HepG2 (cell line): ENCODE measurements around the gene RTBDN. TPM values are rescaled to one million over a fixed set of nuclear protein-coding genes. Genes with fewer than 3 reads are reported as not detected.

ENCODE experiments used
- CERS6 ChIP-seq: sonication (generic); formaldehyde crosslinking; IDR thresholded peaks from 2 replicates; pipeline ENCODE4 v1.5.0; 2020; ENCODE audit warnings: missing genetic modification reagents
- HNF4G ChIP-seq, 2 experiments: sonication (generic) in 1 of 2; formaldehyde crosslinking in 1 of 2; IDR thresholded peaks; 2 replicates each; pipeline versions ENCODE4 v1.4.0 to v1.6.1; 2011 to 2020; ENCODE audit warnings: borderline replicate concordance in 2 of 2, low read depth in 2 of 2, mild to moderate bottlenecking in 2 of 2, low read length in 1 of 2, missing genetic modification reagents in 1 of 2, moderate library complexity in 1 of 2
- HNRNPLL ChIP-seq: fragments of 200-400 bp; formaldehyde crosslinking; IDR thresholded peaks from 2 replicates; pipeline ENCODE4 v1.6.1; 2017; ENCODE audit warnings: mild to moderate bottlenecking, low read depth, low read length; ENCODE audit not compliant: poor library complexity, severe bottlenecking
- KLF15 ChIP-seq: sonication (generic); formaldehyde crosslinking; IDR thresholded peaks from 2 replicates; pipeline ENCODE4 v1.8.1; 2023; ENCODE audit warnings: borderline replicate concordance, mild to moderate bottlenecking, inconsistent platforms, missing genetic modification reagents, mixed read lengths
- NRL ChIP-seq: sonication (generic); formaldehyde crosslinking; IDR thresholded peaks from 2 replicates; pipeline ENCODE4 v1.5.0; 2020; ENCODE audit warnings: missing genetic modification reagents, mild to moderate bottlenecking, moderate library complexity, borderline replicate concordance
- POLR2A ChIP-seq, 2 experiments: IDR thresholded peaks; 2 replicates each; pipeline ENCODE4 v1.6.1; 2011; ENCODE audit warnings: low read depth in 2 of 2, low read length in 2 of 2, mild to moderate bottlenecking in 1 of 2, moderate library complexity in 1 of 2; ENCODE audit not compliant: insufficient read depth in 1 of 2
- POLR2AphosphoS5 ChIP-seq: IDR thresholded peaks from 2 replicates; pipeline ENCODE4 v1.6.1; 2012; ENCODE audit warnings: low read depth, low read length
- RBFOX2 ChIP-seq: fragments of 200-400 bp; formaldehyde crosslinking; IDR thresholded peaks from 2 replicates; pipeline ENCODE4 v1.6.1; 2017; ENCODE audit warnings: low read depth, mild to moderate bottlenecking, low read length
- REL ChIP-seq: sonication (generic); formaldehyde crosslinking; conservative IDR thresholded peaks from 2 replicates; pipeline ENCODE4 v1.8.0; 2022; ENCODE audit warnings: mild to moderate bottlenecking, missing genetic modification reagents, moderate library complexity
- SP1 ChIP-seq, 2 experiments: fragments of 450-650 bp in 1 of 2; sonication (generic) in 1 of 2; formaldehyde crosslinking in 1 of 2; IDR thresholded peaks; 2 replicates each; pipeline versions ENCODE4 v1.4.0 to v1.6.1; 2016 to 2020; ENCODE audit warnings: missing genetic modification reagents in 1 of 2
- SP4 ChIP-seq: sonication (generic); formaldehyde crosslinking; IDR thresholded peaks from 2 replicates; pipeline ENCODE4 v1.8.1; 2023; ENCODE audit warnings: mild to moderate bottlenecking, missing genetic modification reagents
- ZBTB21 ChIP-seq: sonication (generic); formaldehyde crosslinking; IDR thresholded peaks from 2 replicates; pipeline ENCODE4 v1.4.0; 2020; ENCODE audit warnings: missing genetic modification reagents
- ZNF672 ChIP-seq: sonication (generic); formaldehyde crosslinking; IDR thresholded peaks from 2 replicates; pipeline ENCODE4 v1.8.1; 2022; ENCODE audit warnings: missing genetic modification reagents
- ZSCAN9 ChIP-seq: IDR thresholded peaks from 2 replicates; pipeline ENCODE4 v1.6.1; 2016; ENCODE audit warnings: borderline replicate concordance
- polyA plus RNA-seq, 8 experiments: library from polyadenylated mRNA; depleted of rRNA in 3 of 8; stranded (reverse) in 7 of 8; unstranded in 1 of 8; fragments of >200 nt; fragmentation: Illumina TruSeq in 4 of 8; extraction: Trizol in 4 of 8; gene quantifications; 2 replicates each; pipeline versions ENCODE4 v1.2.1 to v1.2.3, GENCODE V29; 2011 to 2016; ENCODE audit warnings: low read depth in 4 of 8, missing spikeins in 1 of 8, mixed read lengths in 1 of 8; ENCODE audit not compliant: insufficient read depth in 1 of 8
- total RNA-seq, 5 experiments: library from RNA; depleted of rRNA; stranded (reverse); fragments of >200 nt; fragmentation: Illumina TruSeq; extraction: Trizol; gene quantifications; 2 replicates each; pipeline ENCODE4 v1.2.3, GENCODE V29; 2016; ENCODE audit warnings: low read depth in 1 of 5
- TF ChIP-seq, protein P1 (sequence below): sonication (generic); formaldehyde crosslinking; IDR thresholded peaks from 2 replicates; pipeline ENCODE4 v1.4.0; 2020; ENCODE audit warnings: missing genetic modification reagents, borderline replicate concordance
- TF ChIP-seq, protein P2 (sequence below): sonication (generic); formaldehyde crosslinking; IDR thresholded peaks from 2 replicates; pipeline ENCODE4 v1.8.1; 2023; ENCODE audit warnings: mild to moderate bottlenecking, moderate library complexity, missing genetic modification reagents
- TF ChIP-seq, protein P3 (sequence below): IDR thresholded peaks from 2 replicates; pipeline ENCODE4 v1.4.0; 2020; ENCODE audit warnings: mild to moderate bottlenecking, missing genetic modification reagents

RTBDN gene
- total and polyA plus RNA-seq, 2 of the 13 experiments (the other 11 are each of a cell fraction or from before 2014, with no cell fraction given) = 0.27 to 0.48 TPM

GRCh38 chr19:12881172-12881808 is 46.9 kb upstream of the RTBDN start, which contains the start of gene DNASE2 (continued):
- TF ChIP-seq, protein P1, sequence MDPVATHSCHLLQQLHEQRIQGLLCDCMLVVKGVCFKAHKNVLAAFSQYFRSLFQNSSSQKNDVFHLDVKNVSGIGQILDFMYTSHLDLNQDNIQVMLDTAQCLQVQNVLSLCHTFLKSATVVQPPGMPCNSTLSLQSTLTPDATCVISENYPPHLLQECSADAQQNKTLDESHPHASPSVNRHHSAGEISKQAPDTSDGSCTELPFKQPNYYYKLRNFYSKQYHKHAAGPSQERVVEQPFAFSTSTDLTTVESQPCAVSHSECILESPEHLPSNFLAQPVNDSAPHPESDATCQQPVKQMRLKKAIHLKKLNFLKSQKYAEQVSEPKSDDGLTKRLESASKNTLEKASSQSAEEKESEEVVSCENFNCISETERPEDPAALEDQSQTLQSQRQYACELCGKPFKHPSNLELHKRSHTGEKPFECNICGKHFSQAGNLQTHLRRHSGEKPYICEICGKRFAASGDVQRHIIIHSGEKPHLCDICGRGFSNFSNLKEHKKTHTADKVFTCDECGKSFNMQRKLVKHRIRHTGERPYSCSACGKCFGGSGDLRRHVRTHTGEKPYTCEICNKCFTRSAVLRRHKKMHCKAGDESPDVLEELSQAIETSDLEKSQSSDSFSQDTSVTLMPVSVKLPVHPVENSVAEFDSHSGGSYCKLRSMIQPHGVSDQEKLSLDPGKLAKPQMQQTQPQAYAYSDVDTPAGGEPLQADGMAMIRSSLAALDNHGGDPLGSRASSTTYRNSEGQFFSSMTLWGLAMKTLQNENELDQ (CRISPR knock-in tag) = no peak
- TF ChIP-seq POLR2AphosphoS5 (0 out of 2 replicates have a peak, but pooled peaks have one; percentile 23), REL (CRISPR knock-in tag) (no peak), SP4 (CRISPR knock-in tag) (0 out of 2 replicates have a peak, but pooled peaks have one; percentile 27), HNRNPLL (peak; percentile 53), HNF4G (IDR thresholded peaks at IDR 0.05; ENCODE audit: borderline replicate concordance, low read depth, low read length) (no peak), HNF4G (CRISPR knock-in tag; IDR thresholded peaks at IDR 0.05; ENCODE audit: borderline replicate concordance, low read depth) (no peak), ZSCAN9 (CRISPR knock-in tag) (0 out of 2 replicates have a peak, but pooled peaks have one; percentile 21), CERS6 (CRISPR knock-in tag) (no peak), NRL (CRISPR knock-in tag) (peak; percentile 29; the same call in 1 of the 2 replicates), RBFOX2 (peak; percentile 52), SP1 (IDR thresholded peaks at IDR 0.05) (no peak), SP1 (CRISPR knock-in tag; IDR thresholded peaks at IDR 0.05) (peak; percentile 64; the same call in 1 of the 2 replicates), ZNF672 (CRISPR knock-in tag) (no peak), ZBTB21 (CRISPR knock-in tag) (no peak), KLF15 (CRISPR knock-in tag) (0 out of 2 replicates have a peak, but pooled peaks have one; percentile 55), POLR2A (IDR thresholded peaks at IDR 0.05; ENCODE audit: insufficient read depth in 1 of 2, low read depth in 2 of 2, low read length in 2 of 2) (peak; percentile 55 to 61; a peak in 3 of 4 replicates)
- TF ChIP-seq, protein P2, sequence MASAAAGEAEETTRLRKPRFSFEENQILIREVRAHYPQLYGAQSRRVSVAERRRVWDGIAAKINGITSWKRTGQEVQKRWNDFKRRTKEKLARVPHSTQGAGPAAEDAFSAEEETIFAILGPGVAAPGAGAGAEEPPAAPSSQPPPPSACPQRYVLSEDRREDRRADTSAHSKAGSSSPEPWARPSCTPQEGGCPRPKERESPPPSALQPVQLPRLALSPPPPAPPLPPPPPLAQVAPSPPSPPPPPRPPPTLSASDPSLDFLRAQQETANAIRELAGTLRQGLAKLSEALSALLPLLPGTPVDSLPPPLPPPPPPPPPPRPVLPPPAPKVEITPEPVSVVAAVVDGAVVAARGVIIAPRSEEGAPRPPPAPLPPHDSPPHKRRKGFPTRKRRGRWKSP (CRISPR knock-in tag) = no peak
- TF ChIP-seq, protein P3, sequence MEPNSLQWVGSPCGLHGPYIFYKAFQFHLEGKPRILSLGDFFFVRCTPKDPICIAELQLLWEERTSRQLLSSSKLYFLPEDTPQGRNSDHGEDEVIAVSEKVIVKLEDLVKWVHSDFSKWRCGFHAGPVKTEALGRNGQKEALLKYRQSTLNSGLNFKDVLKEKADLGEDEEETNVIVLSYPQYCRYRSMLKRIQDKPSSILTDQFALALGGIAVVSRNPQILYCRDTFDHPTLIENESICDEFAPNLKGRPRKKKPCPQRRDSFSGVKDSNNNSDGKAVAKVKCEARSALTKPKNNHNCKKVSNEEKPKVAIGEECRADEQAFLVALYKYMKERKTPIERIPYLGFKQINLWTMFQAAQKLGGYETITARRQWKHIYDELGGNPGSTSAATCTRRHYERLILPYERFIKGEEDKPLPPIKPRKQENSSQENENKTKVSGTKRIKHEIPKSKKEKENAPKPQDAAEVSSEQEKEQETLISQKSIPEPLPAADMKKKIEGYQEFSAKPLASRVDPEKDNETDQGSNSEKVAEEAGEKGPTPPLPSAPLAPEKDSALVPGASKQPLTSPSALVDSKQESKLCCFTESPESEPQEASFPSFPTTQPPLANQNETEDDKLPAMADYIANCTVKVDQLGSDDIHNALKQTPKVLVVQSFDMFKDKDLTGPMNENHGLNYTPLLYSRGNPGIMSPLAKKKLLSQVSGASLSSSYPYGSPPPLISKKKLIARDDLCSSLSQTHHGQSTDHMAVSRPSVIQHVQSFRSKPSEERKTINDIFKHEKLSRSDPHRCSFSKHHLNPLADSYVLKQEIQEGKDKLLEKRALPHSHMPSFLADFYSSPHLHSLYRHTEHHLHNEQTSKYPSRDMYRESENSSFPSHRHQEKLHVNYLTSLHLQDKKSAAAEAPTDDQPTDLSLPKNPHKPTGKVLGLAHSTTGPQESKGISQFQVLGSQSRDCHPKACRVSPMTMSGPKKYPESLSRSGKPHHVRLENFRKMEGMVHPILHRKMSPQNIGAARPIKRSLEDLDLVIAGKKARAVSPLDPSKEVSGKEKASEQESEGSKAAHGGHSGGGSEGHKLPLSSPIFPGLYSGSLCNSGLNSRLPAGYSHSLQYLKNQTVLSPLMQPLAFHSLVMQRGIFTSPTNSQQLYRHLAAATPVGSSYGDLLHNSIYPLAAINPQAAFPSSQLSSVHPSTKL = no peak
